SW480 (cell line): ENCODE results near the gene MYH14.

ENCODE experiments used
- DNase-seq: peaks from one replicate; pipeline ENCODE4 v3.0.0-alpha.2; 2016; ENCODE audit warnings: low spot score

Gene MYH14

DNA sequence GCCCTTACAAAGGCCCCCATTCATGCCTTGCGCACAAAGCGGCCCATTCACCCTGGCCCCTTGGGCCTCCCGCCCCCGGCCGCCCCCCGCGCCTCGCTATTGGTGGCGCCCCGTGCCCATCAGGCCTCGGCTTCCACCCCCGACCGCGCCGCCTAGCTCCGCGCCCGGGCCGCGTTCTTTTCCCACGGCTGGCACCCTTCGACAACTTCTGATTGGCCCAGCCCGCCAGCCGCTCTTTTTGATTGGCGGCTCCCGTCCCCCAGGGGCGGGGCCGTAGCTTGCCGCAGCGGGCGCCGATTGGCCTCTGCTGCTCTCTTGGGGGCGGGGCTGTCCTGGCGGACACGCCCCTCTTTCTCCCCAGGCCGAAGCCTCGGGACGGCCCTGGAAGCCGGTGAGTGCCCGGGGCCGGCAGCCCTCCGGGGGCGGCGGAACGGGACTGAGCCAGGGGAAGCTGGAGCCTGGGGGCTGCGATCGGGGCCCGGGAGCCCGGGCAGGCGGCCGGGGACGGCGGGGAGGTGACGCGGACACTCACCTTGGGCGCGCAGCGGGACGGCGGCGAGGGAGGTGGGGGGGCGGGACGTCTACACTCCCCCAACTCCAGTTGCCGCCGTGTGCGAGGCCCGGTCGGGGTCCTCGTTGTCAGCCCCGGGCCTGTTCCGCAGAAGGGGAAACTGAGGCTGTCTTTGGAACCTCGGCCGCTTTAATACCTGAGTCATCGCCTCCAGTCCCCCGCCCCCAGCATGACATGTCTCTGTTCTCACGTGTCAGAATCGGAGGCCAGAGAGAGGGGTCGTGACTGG lies at the start of gene MYH14:
Gene MYH14, plus strand, starts transcription at position 342 of the 800 bp plus-strand sequence. CDS start 6,744 bp downstream, outside the sequence.
- peak; percentile 98 for DNase-seq

DNA sequence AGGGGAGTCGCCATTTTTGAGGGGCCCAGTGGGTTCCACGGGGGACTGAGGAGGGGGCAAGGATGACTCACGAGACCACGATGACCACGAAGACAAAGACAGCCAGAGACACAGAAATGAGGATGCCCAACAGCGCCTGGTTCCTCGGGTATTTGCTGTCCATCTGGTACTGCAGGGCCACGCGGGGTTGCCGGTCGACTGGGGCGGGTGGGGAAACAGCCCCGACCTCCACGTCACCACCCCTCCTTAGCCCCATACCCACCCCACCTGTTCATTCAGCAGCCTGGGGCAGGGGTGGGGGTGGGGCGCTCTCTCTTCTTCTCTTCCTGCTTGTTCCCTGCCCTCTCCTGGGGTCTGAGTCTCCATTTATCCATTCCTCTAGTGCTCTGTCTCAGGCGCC lies 48.9 kb upstream of the MYH14 start:
- DNase-seq = no peak

DNA sequence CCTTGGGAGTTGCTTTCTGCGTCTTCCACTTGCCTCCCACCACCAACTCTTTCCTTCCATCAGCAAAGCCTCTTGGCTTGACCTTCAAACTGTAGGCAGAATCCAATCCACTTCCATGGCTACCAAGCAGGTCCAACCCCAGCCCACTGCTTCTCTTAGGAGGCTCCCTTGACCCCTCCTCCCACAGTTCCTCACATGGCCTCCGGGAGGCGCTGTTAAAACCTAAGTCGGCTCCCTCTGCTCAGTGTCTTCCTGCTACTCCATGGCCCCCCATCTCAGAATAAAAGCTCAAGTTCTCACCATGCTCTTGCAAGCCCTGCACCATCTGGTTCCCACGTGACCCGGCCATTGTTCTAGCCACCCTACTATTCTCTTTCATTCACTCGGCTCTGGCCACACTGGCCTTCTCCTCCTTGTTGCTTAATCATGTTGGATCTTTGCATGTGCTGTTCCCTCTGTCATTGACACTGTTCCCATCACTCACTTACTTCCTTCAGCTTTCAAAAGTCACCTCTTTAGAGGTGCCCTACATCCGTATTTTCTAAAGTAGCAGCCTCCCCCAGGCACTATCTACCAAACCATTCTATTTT lies 47.8 kb upstream of the MYH14 start:
- DNase-seq = no peak

DNA sequence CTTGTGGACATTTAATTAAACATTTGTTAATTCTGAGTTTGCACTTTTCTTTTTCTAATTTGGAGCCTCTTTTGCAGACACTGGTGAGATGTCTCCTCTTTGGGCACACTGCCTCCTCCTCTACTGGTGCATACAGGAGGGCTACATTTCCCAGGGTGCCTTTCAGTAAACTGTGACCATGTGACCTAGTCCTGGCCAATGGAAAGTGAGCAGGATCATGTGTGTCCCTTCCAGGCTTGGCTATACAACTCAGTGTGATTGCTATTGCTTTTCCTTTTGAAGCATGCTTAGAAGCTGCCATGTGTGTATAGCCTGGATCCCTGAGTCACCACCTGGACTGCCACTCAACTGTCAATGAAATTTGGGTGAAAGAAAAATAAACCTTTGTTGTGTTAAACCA lies 44.8 kb upstream of the MYH14 start:
- no peak for DNase-seq

DNA sequence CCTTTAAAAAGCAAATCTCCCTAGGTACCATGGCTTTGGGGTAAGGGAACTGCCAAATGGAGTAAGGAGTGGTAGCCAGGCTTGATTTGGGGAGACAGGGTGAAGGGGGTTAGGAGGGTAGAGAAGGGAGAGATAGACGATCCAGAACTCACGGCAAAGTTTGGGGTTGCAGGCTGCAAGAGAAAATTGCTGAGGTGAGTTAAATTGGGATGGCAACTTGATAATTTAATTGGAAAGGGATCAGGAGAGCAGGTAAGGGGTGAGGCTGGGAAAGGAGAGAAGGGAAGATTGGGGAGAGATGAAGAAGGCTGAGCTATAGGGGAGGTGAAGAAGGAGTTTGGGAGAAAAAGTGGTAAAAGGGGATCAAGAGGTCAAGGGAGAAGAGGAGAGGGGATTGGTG lies 44.3 kb upstream of the MYH14 start:
- DNase-seq = no peak

DNA sequence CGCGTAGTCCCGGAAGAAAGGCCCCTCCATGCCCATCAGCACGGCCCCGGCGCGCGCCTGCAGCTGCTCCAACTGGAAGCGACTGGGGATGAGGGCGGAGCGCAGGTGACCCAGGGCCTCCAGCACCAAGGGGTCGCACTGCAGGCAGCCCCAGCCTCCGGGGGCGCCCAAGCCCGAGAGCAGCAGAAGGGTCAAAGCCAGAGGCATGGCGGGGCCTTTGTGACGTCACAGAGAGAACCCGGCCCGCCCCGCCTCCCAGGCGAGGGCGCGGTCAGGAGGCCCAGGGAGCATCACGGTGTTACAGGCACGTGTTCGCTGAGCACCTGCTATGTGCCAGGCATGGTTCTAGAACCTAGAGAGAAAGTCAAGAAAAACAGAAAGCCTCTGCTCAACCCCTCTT lies 40.4 kb upstream of the MYH14 start, which contains the start of gene IZUMO2:
Gene IZUMO2, minus strand, starts transcription at position 294 of the 400 bp plus-strand sequence. Its CDS starts 87 bp downstream, at position 207.
- no peak for DNase-seq

DNA sequence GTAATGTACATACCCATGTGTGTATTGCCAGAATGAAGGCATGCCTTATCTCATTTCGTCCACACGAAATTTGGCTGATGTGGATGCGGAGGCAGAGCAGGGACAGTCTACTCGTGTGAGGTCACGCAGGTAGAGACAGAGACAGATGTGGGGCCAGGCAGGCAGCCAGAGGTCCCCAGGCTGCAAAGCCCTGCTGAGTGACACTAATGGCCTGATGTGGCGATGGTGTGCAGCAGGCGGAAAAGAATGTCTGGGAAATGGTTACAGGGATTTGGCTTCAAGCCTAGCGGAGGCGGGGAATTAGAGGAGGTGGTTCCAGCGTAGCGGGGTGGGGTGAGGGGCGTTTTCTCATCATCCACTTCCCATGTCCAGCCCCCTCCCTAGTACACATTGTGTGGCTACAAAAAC lies 36.1 kb upstream of the MYH14 start:
- DNase-seq = peak; percentile 53

DNA sequence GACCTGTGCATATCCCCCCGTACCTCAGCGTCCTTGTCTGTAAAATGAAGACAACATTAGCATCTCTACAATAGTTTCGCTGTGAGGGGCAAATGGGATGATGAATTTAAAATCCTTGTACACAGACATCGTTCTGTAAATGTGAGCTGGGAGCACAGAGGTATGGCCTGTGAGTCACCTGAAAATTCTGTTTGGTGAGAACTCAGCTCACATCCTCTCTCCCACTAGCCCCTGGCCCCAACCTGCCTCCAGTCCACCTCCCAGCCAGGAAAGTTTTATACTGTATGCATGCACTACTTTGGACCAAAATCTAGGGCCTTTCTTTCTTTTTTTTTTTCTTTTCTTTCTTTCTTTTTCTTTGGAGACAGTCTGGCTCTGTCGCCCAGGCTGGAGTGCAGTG lies 31.7 kb upstream of the MYH14 start:
- DNase-seq = no peak

DNA sequence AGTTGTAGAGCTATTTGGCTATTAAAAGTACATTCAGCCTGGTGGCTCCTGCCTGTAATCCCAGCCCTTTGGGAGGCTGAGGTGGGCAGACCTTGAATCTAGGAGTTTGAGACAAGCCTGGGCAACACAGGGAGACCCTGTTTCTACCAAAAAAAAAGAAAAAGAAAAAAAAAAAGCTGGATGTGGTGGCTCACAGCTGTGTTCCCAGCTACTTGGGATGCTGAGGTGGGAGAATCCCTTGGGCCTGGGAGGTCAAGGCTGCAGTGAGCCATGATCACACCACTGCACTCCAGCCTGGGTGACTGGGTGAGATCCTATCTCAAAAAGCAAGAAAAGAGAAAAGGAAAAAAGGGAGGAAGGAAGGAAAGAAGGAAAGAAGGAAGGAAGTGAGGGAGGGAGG lies 30.7 kb upstream of the MYH14 start:
- DNase-seq = no peak

DNA sequence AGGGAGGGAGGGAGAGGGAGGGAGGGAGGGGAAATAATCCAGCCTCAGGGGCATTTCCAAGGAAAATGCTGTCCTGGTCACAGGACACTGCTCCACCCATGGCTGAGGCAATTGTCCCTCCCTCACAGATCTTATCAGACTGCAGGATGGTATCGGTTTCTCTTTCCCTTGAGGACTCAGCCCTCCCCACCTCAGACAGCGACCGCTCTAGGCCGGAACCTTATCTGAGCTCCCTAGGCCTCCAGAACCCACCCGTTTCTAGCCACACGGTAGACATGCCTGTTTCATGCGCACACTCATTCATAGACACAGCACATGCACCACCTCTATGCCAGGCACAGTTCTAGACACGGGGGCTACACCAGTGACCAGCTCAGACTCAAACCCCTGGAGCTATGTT lies 30.3 kb upstream of the MYH14 start:
- DNase-seq = peak; percentile 52

DNA sequence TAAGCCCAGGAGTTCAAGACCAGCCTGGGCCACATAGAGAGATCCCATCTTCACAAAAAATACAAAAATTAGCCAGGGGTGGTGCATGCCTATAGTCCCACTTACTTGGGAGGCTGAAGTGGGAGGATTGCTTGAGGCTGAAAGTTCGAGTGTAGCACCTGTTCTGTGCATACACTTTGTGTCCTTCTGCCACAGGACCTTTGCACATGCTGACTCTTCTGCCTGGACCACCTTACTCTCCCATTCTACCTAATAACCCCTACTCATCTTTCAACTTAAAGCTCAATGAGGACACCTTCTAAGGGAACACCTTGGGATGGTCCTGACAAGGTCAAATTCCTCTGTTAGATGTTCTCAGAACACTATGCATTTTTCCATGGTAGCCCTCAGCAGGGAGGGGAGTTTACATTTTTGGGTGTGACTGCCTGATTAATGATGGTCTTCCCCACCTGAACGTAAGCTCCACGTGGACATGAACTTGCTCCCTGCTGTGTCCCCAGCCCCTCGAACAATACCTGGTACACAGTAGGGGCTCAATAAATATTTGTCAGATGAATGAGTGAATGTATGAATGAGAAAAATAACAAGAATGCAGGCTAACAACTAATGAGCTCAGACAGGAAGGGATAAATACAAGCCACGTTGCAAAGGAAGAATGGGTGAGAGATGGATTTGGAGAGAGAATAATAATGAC lies 29.2 kb upstream of the MYH14 start:
- no peak for DNase-seq

DNA sequence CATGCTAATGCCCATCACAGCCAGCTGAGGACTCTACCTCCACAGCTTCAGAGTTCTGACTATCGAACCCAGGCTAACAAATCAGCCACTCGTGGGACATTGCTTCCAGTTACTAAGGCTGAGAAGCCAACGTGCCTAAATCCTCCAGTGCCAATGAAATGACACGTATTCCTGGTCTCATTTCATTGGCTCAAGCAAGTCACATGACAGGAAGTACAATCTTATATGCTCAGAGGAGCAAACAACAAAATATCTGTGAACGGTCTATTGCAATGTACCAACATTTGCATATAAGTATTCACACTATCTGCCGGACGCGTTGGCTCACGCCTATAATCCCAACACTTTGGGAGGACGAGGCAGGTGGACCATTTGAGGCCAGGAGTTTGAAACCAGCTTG lies 27.5 kb upstream of the MYH14 start:
- DNase-seq = no peak

DNA sequence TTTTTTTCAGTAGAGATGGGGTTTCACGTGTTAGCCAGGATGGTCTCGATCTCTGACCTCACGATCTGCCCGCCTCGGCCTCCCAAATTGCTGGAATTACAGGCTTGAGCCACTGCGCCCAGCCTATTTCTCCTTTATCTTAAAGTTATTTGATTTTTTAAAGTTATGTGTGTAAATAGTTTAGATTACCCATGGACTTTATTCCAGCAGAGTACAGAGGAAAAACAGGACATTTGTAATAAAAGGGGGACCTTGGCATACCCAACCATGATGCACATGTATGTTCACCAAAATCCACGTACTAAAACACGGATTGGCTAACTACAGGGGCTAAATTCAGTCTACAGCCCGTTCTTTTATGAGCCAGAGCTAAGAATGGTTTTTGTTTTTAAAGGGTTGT lies 26.6 kb upstream of the MYH14 start:
- no peak for DNase-seq

DNA sequence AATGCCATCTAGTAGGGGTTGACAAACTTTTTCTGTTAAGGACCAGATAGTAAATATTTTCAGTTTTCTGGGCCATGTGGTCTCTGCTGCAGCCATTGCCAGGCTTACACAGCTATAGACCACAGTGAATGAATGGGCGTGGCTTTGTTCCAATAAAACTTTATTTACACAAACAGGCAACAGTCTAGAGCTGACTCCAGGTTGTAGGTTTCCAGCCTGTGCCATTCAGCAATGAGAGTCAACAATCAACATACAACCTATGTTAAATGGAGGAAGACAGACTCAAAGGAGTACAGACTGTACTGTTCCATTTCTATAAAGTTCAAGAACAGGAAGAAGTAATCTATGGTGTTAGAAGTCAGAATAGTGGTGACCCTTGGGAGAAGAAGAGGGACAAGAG lies 25.1 kb upstream of the MYH14 start:
- no peak for DNase-seq

DNA sequence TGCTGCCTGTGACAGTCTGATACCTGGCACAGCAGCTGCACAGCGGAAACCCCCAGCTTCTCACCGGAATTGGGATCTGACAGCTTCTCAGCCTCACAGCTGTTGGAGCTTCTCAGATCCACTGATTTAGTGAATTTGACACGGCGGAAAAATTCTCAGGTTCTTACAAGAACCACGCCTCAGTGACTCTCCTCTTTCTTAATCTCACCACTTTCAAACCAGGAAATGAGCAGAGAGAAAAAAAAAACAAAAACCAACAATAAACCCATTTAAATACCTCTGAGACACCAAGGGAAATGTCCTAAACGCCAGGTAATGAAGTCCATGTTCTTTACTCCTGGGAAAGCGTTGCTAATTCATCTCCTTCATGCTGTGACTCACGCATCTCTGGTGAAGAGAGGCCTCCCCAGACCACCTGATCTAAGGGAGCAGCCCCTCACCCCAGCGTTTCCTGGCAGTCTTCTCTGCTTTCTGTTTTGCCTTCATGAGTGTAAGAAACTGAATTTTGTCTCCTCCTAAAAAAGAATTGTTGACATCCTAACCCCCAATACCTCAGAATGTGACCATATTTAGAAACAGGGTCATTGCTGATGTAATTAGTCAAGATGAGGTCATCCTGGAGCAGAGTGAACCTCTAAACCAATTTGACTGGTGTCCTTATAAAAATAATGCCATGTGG lies 24.4 kb upstream of the MYH14 start:
- no peak for DNase-seq

DNA sequence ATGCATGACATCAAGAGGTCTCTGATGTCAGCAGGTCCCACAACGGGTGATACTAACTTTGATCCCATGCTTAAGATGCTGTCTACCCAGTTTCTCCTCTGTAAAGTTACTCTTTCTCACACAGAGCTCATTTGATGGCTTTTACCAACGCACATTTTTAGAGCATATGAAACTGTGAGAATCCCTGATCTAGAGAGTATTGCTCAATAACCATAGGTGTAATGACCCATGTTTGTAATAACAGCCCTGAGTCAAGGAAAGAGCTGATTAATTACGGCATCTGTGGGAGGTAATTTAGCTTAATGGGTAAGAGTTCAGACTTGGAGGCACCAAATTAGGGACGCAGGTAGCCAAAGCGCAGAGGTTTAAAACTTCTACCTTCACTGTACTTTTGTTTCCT lies 22.3 kb upstream of the MYH14 start:
- DNase-seq = no peak

DNA sequence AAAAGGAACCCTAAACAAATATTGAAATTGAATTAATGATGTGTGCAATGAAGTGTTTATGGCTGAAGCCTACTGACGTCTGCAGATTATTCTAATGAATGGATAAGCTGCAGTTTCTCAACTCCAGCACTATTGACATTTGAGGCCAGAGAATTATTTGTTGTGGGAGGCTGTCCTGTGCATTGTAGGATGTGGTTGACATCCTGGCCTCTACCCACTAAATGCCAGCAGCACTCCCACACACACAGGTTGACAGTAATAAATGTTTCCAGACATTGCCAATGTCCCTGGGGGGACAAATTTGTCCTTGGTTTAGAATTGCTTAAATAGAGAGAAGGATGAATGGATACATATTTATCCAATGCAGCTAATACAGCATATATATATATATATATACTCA lies 19.2 kb upstream of the MYH14 start:
- peak; percentile 76 for DNase-seq

DNA sequence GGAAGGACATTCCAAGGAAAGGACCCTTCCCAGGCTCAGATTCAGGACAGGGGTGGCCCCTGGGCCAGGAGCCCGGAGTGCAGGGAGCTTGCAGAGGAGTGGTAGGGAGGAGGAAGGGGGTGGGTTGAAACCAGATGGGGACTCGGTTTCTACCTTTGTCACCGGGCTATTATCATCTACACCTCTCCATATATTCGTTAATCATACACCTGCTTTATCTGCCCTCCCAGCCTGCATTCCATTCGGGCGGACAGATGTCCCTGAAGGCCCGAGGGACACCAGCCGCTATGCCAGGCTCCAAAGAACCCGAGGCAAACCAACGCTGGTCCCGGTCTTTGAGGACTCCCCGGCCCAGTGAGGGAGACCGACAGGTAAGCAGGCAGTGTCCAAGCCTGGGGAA lies 15.5 kb upstream of the MYH14 start:
- DNase-seq = no peak

DNA sequence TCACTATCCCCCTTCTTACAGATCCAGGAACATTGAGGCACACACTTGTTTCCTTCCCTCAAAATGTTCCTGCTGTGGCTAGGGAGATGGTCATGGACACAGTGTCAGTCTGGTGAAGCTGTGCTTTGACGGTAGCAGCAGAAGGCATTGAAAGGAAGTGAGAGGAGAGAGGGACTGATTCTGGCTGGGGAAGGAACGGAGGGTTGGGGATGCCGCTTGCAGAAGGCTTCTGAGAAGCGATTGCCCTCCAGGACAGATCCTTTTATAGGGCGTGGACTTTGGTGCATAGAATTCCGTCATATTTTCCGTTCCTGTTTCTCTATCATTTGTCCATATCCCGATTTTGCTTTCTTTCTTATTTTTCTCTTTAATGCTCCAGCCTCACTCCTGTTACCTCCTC lies 14.1 kb upstream of the MYH14 start:
- DNase-seq = no peak

DNA sequence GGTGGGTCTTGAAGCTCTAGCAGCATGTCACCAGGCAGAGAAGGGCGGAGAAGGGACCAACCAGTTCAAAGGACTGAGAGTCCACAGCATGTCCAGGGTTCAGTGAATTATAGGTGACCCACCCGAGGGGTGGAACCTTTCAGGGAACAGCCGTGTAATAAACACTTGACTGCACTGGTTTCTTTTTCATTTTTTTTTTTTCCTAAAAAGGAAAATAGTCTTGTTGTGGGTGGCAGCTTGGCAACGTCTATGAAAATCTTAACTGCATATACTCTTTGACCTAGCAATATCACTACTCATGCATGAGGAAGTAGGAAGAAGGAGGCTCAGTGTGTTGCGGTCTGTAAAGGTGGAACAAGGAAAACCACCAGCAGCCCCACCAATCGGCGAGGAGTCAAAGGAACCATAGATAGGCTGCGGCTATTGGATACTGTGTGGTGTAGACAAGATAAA lies 13.0 kb upstream of the MYH14 start:
- DNase-seq = peak; percentile 64

DNA sequence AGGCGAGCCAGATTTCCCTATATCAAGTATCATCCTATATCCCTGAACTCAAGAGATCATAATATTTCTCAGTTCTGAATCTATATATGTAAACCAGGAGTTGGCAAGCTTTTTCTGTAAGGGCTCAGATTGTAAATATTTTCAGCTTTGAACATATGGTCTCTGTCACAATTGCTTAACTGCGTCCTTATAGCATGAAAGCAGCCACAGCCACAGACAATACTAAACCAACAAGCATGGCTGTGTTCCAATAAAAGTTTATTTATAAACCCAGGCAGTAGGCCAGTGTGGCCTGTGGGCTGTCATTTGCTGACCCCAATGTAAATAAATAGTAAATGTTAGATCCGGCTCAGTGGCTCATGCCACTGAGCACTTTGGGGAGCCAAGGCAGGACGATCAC lies 12.2 kb upstream of the MYH14 start:
- peak; percentile 69 for DNase-seq

DNA sequence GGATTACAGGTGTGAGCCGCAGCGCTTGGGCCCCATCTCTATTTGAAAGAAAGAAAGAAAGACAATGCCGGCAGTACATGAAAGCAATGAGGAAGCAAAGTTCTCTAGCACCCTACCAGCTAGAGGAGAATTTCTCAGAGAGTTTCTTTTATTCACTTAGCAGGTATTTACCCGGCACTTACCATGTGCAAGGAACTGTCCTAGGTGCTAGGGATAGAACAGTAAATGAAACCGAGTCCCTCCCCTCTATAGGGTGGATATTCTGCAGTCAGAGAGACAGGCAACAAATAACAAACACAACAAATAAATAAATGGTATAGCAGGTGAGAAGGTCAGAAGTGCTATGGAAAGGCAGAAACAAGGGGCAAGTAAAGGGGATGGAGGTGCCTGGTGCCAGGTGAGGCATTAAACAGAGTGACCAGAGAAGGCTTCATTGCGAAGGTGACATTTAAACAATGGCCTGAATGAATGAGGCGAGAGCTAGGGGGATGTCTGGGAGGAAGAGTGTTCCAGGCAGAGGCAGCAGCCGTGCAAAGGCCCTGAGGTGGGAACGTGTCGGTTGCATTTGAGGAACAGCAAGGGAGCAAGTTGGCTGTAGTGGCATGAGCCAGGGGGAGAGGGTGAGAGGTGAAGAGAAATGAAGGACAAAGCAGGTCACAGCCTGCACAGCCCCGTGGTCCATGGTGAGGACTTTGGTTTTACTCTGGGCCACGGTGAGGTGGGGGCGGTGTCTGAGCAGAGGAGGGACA lies 10.8 kb upstream of the MYH14 start:
- DNase-seq = no peak
